Trophoblast cell (in vitro differentiated cells and primary cell): Measurements from ENCODE around the gene HLA-DPA1.

ENCODE experiments used
- DNase-seq, 2 donors: peaks; one replicate each; pipeline ENCODE4 v3.0.0-alpha.2; 2016
- H2AFZ ChIP-seq: 2 replicates; pipeline ENCODE4 v1.6.1; 2013; ENCODE audit warnings: low read length, moderate library complexity, mild to moderate bottlenecking; ENCODE audit not compliant: insufficient read depth, poor library complexity
- H2AK5ac ChIP-seq: 2 replicates; pipeline ENCODE4 v1.6.1; 2013; ENCODE audit warnings: mild to moderate bottlenecking, low read length
- H2BK120ac ChIP-seq: 2 replicates; pipeline ENCODE4 v1.6.1; 2013; ENCODE audit warnings: low read length, mild to moderate bottlenecking, moderate library complexity; ENCODE audit not compliant: insufficient read depth, poor library complexity
- H2BK12ac ChIP-seq: 2 replicates; pipeline ENCODE4 v1.6.1; 2013; ENCODE audit warnings: mild to moderate bottlenecking, low read length, moderate library complexity
- H2BK5ac ChIP-seq: 2 replicates; pipeline ENCODE4 v1.6.1; 2013; ENCODE audit warnings: low read length, low read depth, moderate library complexity, mild to moderate bottlenecking; ENCODE audit not compliant: poor library complexity
- H3K14ac ChIP-seq: 2 replicates; pipeline ENCODE4 v1.6.1; 2013; ENCODE audit warnings: mild to moderate bottlenecking, low read length
- H3K18ac ChIP-seq: 2 replicates; pipeline ENCODE4 v1.6.1; 2013; ENCODE audit warnings: mild to moderate bottlenecking, low read length
- H3K23ac ChIP-seq: 2 replicates; pipeline ENCODE4 v1.6.1; 2013; ENCODE audit warnings: low read length
- H3K27ac ChIP-seq: 2 replicates; pipeline ENCODE4 v1.5.1; 2013; ENCODE audit warnings: low read depth, mild to moderate bottlenecking, inconsistent platforms, low read length, moderate library complexity
- H3K27me3 ChIP-seq: 2 replicates; pipeline ENCODE4 v1.6.1; 2013; ENCODE audit warnings: inconsistent platforms, mild to moderate bottlenecking, low read length, moderate library complexity; ENCODE audit not compliant: insufficient read depth
- H3K36me3 ChIP-seq, 2 experiments: 1 replicate in 1 of 2; 2 replicates in 1 of 2; pipeline ENCODE4 v1.6.1; 2013; ENCODE audit warnings: low read length in 2 of 2, mild to moderate bottlenecking in 2 of 2, moderate library complexity in 1 of 2; ENCODE audit not compliant: insufficient read depth in 2 of 2, control insufficient read depth in 1 of 2
- H3K4ac ChIP-seq: 2 replicates; pipeline ENCODE4 v1.6.1; 2013; ENCODE audit warnings: low read depth, mild to moderate bottlenecking, low read length, moderate library complexity
- H3K4me1 ChIP-seq, 2 experiments: 1 replicate in 1 of 2; 2 replicates in 1 of 2; pipeline ENCODE4 v1.6.1; 2013; ENCODE audit warnings: low read length in 2 of 2, mild to moderate bottlenecking in 2 of 2, moderate library complexity in 1 of 2; ENCODE audit not compliant: insufficient read depth in 2 of 2, control insufficient read depth in 1 of 2
- H3K4me2 ChIP-seq: 2 replicates; pipeline ENCODE4 v1.6.1; 2013; ENCODE audit warnings: inconsistent platforms, mild to moderate bottlenecking, low read length, moderate library complexity
- H3K4me3 ChIP-seq: 2 replicates; pipeline ENCODE4 v1.5.1; 2013; ENCODE audit warnings: mild to moderate bottlenecking, low read depth, low read length, inconsistent platforms
- H3K79me1 ChIP-seq: one replicate; pipeline ENCODE4 v1.6.1; 2013; ENCODE audit warnings: low read length
- H3K79me2 ChIP-seq: 2 replicates; pipeline ENCODE4 v1.6.1; 2013; ENCODE audit warnings: low read length, mild to moderate bottlenecking; ENCODE audit not compliant: control insufficient read depth, insufficient read depth, poor library complexity
- H3K9ac ChIP-seq: 2 replicates; pipeline ENCODE4 v1.6.1; 2013; ENCODE audit warnings: mild to moderate bottlenecking, low read length
- H3K9me3 ChIP-seq: 2 replicates; pipeline ENCODE4 v1.6.1; 2013; ENCODE audit warnings: low read depth, mild to moderate bottlenecking, control low read depth, inconsistent platforms, low read length; ENCODE audit not compliant: insufficient read depth
- H4K12ac ChIP-seq: 2 replicates; pipeline ENCODE4 v1.6.1; 2013; ENCODE audit warnings: low read depth, mild to moderate bottlenecking, low read length, moderate library complexity
- H4K8ac ChIP-seq: 2 replicates; pipeline ENCODE4 v1.6.1; 2013; ENCODE audit warnings: low read depth, mild to moderate bottlenecking, low read length, moderate library complexity
- H4K91ac ChIP-seq: one replicate; pipeline ENCODE4 v1.6.1; 2013; ENCODE audit warnings: low read depth, mild to moderate bottlenecking, low read length, moderate library complexity
- WGBS: extraction: QIAGEN DNeasy Blood & Tissue Kit; methylation state at CpG from one replicate; pipeline ENCODE4 v1.1.7; 2013; ENCODE audit warnings: missing lambda C conversion rate; ENCODE audit not compliant: insufficient read length, insufficient coverage; ENCODE audit errors: extremely low coverage; 5-methylcytosine and 5-hydroxymethylcytosine counted together

The HLA-DPA1 gene

DNA sequence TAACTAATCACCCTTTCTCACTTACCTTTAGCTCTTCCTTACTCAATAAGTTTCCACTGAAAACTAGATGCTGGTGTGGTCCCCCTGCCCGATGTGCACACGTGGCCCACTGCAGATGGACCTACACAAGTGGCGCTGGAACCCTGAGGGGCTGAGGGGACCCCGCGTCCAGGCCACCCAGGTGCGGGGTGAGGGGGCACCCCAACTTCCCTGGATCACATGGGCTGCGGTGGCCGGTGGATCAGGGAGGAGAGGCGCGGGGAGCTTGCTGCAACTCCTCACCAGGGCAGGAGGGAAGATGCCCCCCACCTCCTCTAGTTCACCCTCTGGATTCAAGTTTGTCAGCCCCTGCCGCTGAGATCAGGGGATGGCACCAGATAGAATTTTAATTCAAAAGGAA, 51.5 kb downstream of the HLA-DPA1 start:
- no peaks in the 10 kb centered on the region for H3K79me2 ChIP-seq
- no peak overlapping the region for H2BK12ac ChIP-seq
- no CpG with 5 or more reads among the region's 11 CpGs for WGBS
- no peak for DNase-seq
- no peaks in the 10 kb centered on the region for H3K79me1 ChIP-seq
- H3K4me3 ChIP-seq = no peak overlapping the region
- no peak overlapping the region for H2AFZ ChIP-seq
- H3K4ac ChIP-seq = no peak overlapping the region
- H3K18ac ChIP-seq = no peak overlapping the region
- no peak overlapping the region for H2BK120ac ChIP-seq
- H3K14ac ChIP-seq = no peak overlapping the region
- no peak overlapping the region for H3K4me2 ChIP-seq
- no peak overlapping the region for H4K91ac ChIP-seq
- H3K9me3 ChIP-seq = peaks cover 3% of the 10 kb centered on the region
- no peaks in the 10 kb centered on the region for H3K36me3 ChIP-seq
- H3K23ac ChIP-seq = no peak overlapping the region
- no peaks in the 10 kb centered on the region for H3K27me3 ChIP-seq
- no peaks in the 10 kb centered on the region for H3K4me1 ChIP-seq
- no peak overlapping the region for H2BK5ac ChIP-seq
- H3K9ac ChIP-seq = no peak overlapping the region
- no peak overlapping the region for H4K8ac ChIP-seq
- no peak overlapping the region for H3K27ac ChIP-seq
- no peak overlapping the region for H4K12ac ChIP-seq
- no peak overlapping the region for H2AK5ac ChIP-seq

DNA sequence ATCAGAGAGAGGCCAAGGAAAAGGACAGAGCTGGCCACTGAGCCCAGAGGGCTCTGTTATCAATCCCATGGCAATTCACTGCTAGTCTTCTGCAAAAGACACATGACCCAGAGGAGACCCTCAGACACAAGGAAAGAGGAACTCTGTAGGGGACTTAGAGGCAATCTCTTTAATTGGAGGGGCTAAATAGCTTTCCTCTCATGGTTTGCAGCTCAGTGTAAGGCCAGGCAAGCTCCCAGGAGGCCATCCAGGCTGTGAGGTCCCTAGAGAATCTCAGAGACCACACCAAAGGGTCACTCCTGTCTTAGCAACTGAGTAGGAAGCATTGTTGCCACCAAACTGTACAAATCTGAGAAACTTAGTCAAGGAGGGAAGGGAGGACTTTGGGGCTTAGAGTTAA, 54.1 kb downstream of the HLA-DPA1 start:
- no peak overlapping the region for H3K23ac ChIP-seq
- H2AK5ac ChIP-seq = no peak overlapping the region
- no peak overlapping the region for H4K8ac ChIP-seq
- H3K14ac ChIP-seq = no peak overlapping the region
- no peak overlapping the region for H3K18ac ChIP-seq
- H3K4me1 ChIP-seq = no peaks in the 10 kb centered on the region
- no peaks in the 10 kb centered on the region for H3K79me2 ChIP-seq
- H2AFZ ChIP-seq = no peak overlapping the region
- H4K12ac ChIP-seq = no peak overlapping the region
- DNase-seq = no peak
- H3K4me3 ChIP-seq = no peak overlapping the region
- no peak overlapping the region for H3K27ac ChIP-seq
- H3K4ac ChIP-seq = no peak overlapping the region
- no peak overlapping the region for H2BK5ac ChIP-seq
- H2BK120ac ChIP-seq = no peak overlapping the region
- H3K79me1 ChIP-seq = no peaks in the 10 kb centered on the region
- H3K4me2 ChIP-seq = no peak overlapping the region
- no peak overlapping the region for H4K91ac ChIP-seq
- H3K9me3 ChIP-seq = peaks cover 3% of the 10 kb centered on the region
- H3K9ac ChIP-seq = no peak overlapping the region
- H2BK12ac ChIP-seq = no peak overlapping the region
- no peaks in the 10 kb centered on the region for H3K36me3 ChIP-seq
- no peaks in the 10 kb centered on the region for H3K27me3 ChIP-seq

DNA sequence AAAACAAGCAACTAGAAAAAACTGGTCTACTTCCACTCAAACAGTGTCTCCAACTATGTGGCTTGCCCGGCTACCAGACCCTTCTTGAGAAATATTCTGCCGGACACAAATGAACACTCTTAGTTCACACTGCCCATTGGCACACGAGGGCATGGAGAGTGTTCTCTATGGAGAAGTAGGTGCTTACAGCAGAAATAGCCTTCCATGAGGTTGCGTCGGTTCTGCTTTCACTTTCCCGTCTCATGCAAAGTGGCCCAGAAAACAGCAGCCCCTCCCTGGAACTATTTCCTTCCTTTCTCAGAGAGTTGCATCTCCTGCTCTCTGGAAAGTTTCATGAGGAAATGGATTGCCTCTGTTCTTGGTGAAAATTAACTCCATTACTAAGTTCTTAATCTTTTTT, 54.5 kb downstream of the HLA-DPA1 start:
- Histone ChIP-seq H2AFZ (no peak overlapping the region), H2BK12ac (no peak overlapping the region), H3K4me2 (no peak overlapping the region), H3K4me1 (no peaks in the 10 kb centered on the region), H3K9ac (no peak overlapping the region), H3K27me3 (no peaks in the 10 kb centered on the region), H2AK5ac (no peak overlapping the region), H3K9me3 (peaks cover 3% of the 10 kb centered on the region), H3K18ac (no peak overlapping the region), H3K23ac (no peak overlapping the region), H3K36me3 (no peaks in the 10 kb centered on the region), H3K4me3 (no peak overlapping the region), H3K79me1 (no peaks in the 10 kb centered on the region), H3K4ac (no peak overlapping the region), H3K79me2 (no peaks in the 10 kb centered on the region), H4K8ac (no peak overlapping the region), H2BK120ac (no peak overlapping the region), H4K91ac (no peak overlapping the region), H3K14ac (no peak overlapping the region), H4K12ac (no peak overlapping the region), H2BK5ac (no peak overlapping the region), H3K27ac (no peak overlapping the region)
- WGBS = no CpG with 5 or more reads among the region's 6 CpGs
- peak; percentile 27 to 48 for DNase-seq

DNA sequence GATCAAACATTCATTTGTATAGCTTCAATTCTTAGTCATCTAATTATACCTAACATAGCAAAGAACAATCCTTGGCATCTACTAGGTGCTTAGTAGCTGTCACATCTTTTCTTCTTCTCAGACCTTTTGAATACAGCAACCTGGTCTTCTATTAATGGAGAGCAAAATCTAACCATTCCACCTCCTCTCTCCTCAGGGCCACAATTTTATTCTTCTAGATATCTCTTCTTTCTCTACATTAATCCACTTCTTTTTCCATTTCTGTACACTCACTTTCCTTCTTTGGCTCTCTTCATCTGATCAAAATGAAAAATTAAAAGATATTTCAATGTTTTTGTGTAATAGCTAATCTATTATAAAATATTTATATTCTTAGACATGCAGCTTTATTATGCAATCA, 55.0 kb downstream of the HLA-DPA1 start:
- no peaks in the 10 kb centered on the region for H3K4me1 ChIP-seq
- no peaks in the 10 kb centered on the region for H3K27me3 ChIP-seq
- no peak overlapping the region for H3K4me3 ChIP-seq
- no peaks in the 10 kb centered on the region for H3K79me1 ChIP-seq
- H3K9ac ChIP-seq = no peak overlapping the region
- no peak for DNase-seq
- H2BK120ac ChIP-seq = no peak overlapping the region
- H3K27ac ChIP-seq = no peak overlapping the region
- H4K91ac ChIP-seq = no peak overlapping the region
- no peak overlapping the region for H3K18ac ChIP-seq
- no peak overlapping the region for H4K12ac ChIP-seq
- peaks cover 5% of the 10 kb centered on the region for H3K9me3 ChIP-seq
- H3K4me2 ChIP-seq = no peak overlapping the region
- H2AK5ac ChIP-seq = no peak overlapping the region
- no peak overlapping the region for H3K4ac ChIP-seq
- no peak overlapping the region for H2BK12ac ChIP-seq
- H3K79me2 ChIP-seq = no peaks in the 10 kb centered on the region
- H4K8ac ChIP-seq = no peak overlapping the region
- no peak overlapping the region for H2BK5ac ChIP-seq
- H3K36me3 ChIP-seq = no peaks in the 10 kb centered on the region
- H3K23ac ChIP-seq = no peak overlapping the region
- no peak overlapping the region for H3K14ac ChIP-seq
- H2AFZ ChIP-seq = no peak overlapping the region
